Measurements from ENCODE around the gene SULT1E1.

SULT1E1 gene

GRCh38 chr4:69793732-69794131 is 66.2 kb downstream of the SULT1E1 start:
- no peak for TF ChIP-seq GATA3 (IDR thresholded peaks at IDR 0.05; ENCODE audit: low read depth, low read length)
- no peak for TF ChIP-seq GATA2 (IDR thresholded peaks at IDR 0.05; ENCODE audit: low read depth, low read length)

All from SH-SY5Y (cell line).